Inferior parietal cortex (tissue), 1 donor: ENCODE data around the gene EPN2.

Experiments used
- DNase-seq: peaks from one replicate; pipeline ENCODE4 v3.0.0-alpha.2; 2016; ENCODE audit errors: extremely low spot score

Gene EPN2

DNA sequence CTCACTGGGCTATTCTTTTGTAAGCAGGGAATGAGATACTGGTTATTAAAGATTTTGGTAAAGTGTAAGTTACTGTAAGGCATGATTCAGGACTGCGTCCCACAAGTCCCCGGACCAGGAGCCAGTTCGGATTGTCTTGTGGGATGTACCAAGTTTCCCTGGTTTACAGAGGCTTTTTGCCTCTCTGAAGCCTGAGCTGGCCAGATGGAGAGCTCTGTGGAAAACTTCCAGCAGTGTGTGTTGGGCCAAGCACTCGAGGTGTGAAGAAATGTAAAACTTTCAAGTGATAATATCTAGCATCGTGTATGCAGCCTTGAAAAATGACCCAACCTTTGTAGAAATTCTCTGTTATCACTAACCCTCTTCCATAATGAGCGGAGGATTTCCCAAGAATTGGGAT, 2.4 kb downstream of the EPN2 start:
- DNase-seq, result no peak

GRCh38 chr17:19242323-19242722, 5.2 kb downstream of the EPN2 start:
- DNase-seq, result no peak

GRCh38 chr17:19242926-19243325, 5.8 kb downstream of the EPN2 start:
- no peak for DNase-seq

DNA sequence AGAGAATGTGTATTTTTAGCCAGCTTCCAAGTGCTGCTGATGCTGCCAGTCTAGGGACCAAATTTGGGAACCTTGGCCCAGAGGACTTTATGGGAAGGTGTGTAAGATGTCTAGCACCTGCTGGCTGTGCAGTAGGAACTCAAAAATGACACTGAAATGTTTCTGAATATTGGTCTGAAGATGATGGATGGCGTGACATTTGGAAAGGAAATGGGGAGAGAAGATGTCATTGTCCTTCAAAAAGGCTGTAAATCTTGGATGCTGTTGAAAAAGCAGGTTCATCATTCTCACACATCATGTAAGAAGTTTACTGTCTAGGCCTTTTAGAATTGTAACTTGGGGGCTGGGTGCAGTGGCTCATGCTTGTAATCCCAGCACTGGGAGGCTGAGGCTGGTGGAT, 6.7 kb downstream of the EPN2 start:
- no peak for DNase-seq

DNA sequence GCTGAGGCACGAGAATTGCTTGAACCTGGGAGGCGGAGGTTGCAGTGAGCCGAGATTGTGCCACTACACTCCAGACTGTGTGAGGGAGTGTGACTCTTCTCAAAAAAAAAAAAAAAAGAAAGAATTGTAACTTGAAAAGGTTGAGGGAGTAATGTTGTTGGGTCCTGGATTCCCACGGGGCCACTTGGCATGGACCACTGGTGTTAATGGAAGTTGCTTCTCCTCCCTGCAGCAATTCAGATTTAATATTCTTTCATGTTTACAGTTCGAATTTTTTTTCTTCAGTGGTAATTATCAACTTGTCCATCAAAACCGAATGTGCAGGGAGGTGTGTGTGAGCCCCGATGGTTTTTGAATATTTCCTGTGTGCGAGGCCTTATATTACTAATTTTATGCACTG, 7.2 kb downstream of the EPN2 start:
- no peak for DNase-seq

DNA sequence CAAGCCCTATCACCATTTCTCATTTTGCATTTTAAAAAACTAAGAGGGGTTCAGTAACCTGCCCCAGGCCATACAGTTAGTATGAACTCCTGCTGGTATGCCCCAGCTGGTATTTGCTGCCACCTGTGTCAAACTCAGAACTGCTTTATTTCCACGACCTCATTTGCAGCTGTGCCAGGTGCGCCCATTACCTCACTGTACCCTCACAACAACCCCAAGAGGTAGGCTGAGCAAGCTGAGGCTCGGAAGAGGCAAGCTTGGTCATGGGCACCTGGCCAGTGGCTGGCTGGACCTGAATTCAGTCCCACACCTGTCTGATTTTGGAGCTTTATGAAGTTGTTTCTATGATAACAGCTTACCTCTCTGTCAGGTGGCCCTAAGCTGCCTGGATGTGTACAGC, 7.6 kb downstream of the EPN2 start:
- no peak for DNase-seq

GRCh38 chr17:19247473-19247872, 10.3 kb downstream of the EPN2 start:
- DNase-seq, result no peak

DNA sequence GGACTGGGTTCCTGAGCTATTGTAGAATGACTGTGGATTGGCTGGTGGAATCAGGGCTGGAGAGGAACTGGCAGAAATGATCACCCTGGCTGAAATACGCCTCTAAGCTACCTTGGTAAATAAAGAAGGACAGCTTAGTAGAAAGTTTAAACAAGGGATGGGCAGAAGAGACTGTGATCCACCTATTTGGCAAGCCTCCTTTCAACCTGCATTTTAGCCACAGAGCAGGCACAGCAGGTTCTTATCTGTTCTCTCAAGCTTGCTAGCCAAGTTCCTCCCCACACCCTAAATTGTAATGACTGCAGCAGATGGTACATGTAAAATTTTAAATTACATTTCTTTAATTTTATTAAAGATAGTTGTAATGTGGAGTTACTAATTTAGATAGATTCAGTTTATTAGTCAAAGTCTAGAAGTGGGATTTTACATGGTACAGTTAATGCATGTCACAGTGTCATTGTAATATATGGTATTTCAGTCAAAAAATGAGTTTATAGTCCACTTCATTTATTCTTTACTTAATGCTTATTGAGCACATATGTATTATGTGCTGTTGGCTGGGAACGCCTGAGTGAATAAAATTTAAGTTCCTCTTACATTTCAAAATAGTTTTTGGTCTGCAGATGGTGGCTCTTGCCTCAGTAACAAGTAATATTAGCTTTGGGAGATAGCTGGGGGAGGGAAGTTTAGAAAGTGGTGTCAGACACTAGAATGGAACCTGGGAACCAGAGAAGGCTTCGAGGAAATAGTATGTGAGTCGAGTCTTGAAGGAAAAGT, 11.2 kb downstream of the EPN2 start:
- DNase-seq, result no peak

DNA sequence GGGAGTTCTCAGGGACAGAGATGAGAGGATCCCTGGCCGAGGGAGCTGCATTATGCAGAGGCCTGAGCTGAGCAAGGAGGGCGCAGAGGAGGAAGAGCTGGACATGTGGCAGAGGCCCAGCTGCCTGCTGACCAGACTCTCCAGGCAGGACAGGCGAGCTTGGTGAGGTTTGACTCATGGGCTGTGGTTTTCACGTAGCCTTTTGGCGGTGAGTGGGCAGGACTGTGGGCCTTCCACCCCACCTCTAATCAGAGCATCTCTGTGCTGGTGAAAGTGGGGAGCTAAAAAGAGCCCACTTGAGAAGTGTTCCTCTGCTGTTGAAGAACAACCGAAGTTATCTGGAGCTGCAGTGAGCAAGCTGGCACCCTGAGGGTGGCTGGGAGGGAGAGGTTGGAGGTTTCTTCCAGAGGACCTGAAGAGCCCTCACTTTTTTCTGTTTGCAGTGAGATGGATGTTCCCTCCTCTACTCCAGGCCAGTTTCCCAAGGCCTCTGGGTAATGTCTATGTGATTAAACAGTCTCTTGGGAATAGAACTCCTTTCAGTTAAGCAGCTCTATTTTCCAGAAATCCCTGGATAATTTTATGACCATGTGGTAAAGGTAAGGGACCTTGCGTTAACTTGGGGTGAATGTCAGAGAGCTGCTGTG, 11.9 kb downstream of the EPN2 start:
- no peak for DNase-seq

GRCh38 chr17:19249681-19250080, 12.5 kb downstream of the EPN2 start:
- DNase-seq, result no peak

GRCh38 chr17:19250421-19251173, 13.4 kb downstream of the EPN2 start:
- peak; percentile 86 for DNase-seq

GRCh38 chr17:19253112-19253511, 15.9 kb downstream of the EPN2 start:
- no peak for DNase-seq

DNA sequence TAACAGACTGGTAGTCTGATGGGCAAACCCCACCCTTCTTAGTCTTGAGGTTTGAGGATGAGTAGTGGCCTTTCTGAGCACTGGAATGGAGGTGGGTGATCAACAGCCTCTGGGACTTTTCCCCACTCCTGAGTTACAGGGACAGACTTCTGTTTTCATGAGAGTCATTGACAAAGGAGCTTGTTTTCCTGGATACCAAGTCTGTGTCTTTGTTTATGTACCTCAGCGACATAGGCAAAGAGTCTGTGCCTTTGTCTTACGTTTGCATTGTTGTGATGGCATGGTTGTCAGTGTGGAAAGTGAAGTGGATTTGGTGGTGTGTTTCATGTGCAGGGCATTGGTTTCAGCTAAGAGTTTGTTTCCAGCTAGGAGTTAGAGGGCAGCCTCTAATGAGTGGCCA, 17.5 kb downstream of the EPN2 start:
- DNase-seq, result no peak

- DNase-seq, result no peak
Measured at GRCh38 chr17:19255279-19255678, 18.1 kb downstream of the EPN2 start.

GRCh38 chr17:19258371-19258770, 21.2 kb downstream of the EPN2 start:
- DNase-seq, result no peak

DNA sequence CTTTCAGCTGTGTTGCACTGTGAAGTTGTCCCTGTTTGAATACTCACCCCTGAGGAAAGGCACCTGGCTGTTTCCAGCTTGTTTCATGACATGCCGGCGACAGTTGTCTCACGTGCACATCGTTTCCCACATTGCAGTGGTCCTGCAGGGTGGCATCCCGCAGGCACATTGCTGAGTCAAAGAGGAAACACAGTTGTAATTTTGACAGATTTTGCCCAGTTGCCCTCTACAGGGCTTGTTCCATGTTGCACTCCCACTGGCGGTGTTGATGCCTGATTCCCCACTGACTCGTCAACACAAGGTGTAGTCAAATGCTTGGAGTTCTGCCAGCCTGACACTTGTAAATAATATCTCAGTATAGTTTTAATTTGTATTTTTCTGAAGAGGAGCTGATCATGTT, 23.8 kb downstream of the EPN2 start:
- DNase-seq, result no peak

DNA sequence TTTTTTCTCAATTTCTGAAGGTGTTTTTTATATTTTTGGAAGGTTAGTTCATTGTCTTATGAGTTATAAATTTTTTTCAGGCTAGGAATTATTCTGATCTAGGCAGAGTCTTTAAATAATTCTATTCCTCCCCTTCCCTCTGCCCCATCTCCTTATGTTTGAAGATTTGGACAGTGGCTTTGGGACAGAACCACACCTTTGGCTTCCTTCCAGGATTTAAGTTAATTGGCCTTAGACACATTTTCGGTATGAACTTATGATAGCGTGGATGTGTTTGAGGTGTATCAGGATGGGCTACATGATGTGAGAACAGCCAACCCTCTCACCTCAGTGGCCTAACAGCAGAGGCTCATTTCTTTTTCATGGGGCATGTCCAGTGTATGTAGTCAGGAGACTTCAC, 24.3 kb downstream of the EPN2 start:
- DNase-seq, result no peak

DNA sequence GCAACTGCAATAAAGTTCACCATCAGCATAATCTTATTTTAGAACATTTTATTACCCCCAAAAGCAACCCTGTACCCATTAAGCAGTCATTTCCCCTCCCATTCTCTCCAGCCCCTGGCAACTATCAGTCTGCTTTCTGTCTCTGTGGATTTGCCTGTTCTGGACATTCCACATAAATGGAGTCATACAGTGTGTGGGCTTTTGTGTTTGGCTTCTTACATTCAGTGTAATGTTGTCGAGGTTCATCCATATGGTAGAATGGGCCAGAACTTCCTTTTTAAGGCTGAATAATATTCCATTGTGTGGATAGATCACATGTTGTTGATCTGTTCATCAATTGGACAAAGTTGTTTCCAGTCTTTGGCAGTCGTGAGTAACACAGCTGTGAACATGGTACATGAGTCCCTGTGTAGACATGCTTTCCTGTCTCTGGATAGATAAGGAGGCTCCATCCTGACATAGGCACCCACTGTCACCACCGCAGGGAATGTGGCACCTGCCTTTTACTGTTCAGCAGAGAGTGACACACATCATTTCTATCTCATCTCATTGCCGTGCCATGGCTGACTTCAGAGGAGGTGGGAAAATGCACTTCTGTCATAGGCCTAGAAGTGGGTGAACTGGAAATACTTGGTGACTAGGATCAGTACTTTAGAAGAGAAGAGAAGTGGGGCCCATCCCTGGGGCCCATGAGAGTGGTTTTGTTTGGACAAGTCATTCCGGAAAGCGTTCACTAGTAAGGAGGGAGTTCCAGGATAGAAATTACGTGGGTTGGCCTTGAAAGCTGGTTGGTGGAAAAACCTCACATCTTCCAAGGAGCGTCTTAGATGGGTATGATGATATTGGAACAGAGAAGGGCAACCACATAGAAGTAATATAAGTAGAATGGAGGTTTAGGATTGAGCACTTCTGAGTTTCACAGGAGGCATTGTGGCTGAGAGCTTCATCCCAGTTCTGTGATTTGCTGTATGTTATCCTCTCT, 25.8 kb downstream of the EPN2 start:
- no peak for DNase-seq

GRCh38 chr17:19263641-19264051, 26.5 kb downstream of the EPN2 start:
- no peak for DNase-seq

GRCh38 chr17:19264268-19264667, 27.1 kb downstream of the EPN2 start:
- no peak for DNase-seq

DNA sequence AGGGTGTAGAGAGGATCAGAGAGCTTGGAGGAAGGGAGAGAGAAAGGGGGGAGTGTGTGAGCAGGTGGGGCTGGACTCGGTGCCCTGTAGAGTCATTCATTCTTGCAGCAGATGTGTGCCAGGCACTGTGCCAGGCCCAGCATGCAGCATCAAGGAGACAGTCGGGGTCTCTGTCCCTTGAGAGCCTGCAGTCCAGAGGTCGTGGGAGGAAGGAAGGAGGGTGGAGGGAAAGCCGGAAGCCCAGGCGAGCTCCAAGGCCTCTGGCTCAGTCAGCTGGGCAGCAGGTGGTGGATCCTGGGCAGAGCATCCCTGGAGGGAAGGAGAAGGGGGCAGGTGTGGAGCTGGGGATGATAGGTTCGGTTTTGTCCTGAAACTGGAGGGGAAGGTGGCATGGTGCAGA, 27.5 kb downstream of the EPN2 start:
- no peak for DNase-seq

DNA sequence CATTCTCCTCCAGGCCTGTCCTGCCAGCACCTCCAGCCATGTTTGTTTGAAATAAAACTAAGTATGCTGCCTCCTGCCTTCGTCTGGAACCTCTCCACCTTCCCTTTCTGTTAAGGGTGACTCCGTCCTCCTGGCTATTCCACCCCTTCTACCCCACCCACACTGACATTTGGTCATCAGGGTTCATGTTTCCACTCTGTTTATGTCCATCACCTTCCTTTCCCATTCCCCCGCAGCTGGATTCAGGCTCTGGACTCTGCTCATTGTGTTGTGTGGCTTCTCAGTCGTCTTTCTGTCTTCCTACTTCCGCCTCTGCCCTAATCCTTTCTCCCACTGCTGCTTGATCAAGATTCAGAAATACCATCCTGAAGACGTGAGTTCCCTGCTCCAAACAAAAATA, 28.6 kb downstream of the EPN2 start:
- no peak for DNase-seq
